ENCODE measurements around the gene CSK. TPM values are rescaled to one million over a fixed set of nuclear protein-coding genes. Genes with fewer than 3 reads are reported as not detected.
A peak's percentile ranks its signal among the peaks of the same experiment; 100 is the strongest.

The CSK gene
- total RNA-seq, 1 experiment from 2014 or later = 103 TPM

DNA sequence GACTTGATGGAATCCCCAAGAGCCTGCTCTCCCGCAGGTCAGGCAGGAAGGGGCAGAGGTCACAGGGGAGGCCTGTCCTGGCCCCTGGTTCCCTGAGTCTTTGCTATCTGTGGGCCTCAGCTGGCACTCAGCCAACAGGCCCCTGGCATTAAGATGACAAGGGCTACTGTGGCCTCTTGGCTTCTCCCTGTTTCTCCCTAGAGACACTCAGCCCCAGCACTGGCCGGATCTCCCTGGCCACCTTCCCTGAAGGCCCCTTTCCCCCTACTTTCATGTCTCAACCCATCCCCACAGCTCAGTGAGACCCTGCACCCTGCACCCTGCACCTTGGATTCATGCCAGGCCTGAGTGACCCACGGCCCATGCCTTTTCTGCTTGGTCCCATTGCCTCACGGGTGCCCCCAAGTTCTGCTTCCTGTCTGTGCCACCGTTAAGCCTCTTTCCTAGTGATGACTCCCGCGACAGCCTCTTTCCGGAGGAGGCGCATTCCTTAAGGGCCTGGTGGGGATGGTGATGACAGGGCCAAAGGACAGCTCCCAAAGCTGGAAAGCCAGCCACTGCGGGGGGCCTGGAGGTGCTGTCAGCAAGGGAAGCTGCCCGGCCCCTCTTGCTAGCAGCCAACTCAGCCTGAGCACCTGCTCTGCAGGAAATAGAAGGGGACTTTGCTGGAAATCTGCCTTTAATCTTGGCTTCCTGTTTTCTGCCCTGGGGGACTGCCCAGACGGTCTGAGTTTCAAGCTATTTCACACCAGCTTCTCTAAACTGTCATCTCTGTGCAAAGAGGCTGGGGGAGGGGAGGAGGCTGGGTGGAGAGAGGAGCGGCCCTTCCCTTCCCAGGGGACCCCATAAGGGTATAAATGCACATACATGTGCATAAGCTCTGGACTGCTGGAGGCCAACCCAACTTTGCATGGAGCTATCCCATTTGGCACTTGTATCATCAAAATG lies 4.8 kb upstream of the CSK start:
- no TSS peak for BruUV-seq (replicated peaks)
- POLR2A ChIA-PET (ENCODE audit: low non-redundant PET) = interaction anchor here (0.6 kb wide), 2 partner anchors 8 to 236 kb away, joined by 3 to 6 read pairs; partner anchors contain the start of gene ARID3B
- Histone ChIP-seq H3K36me3 (ENCODE audit: insufficient read depth, low read length, poor library complexity, severe bottlenecking) (no peaks in the 10 kb centered on the region), H3K27me3 (replicated peaks; ENCODE audit: insufficient read depth, low read depth, low read length, poor library complexity) (no peaks in the 10 kb centered on the region), H3K4me3 (ENCODE audit: low read depth, low read length, poor library complexity, severe bottlenecking) (no peak overlapping the region), H3K4me1 (ENCODE audit: insufficient read depth, low read length, poor library complexity, severe bottlenecking) (peaks cover 51% of the 10 kb centered on the region), H3K27ac (ENCODE audit: low read depth, low read length, poor library complexity, severe bottlenecking) (peak overlapping the region; percentile 81), H3K9me3 (ENCODE audit: low read depth, low read length, poor library complexity, severe bottlenecking) (no peaks in the 10 kb centered on the region)
- intact Hi-C loops (cut with micrococcal nuclease; ENCODE audit: unreplicated experiment) = loop anchor here (10.0 kb wide), 1 partner anchor 428 kb away; the partner anchor contains the start of gene C15orf39
- peak; percentile 87 for DNase-seq (ENCODE audit: low spot score)
- CTCF ChIA-PET = interaction anchor here (0.7 to 1.4 kb wide), 4 partner anchors 8 to 174 kb away, joined by 4 to 6 read pairs (median 5); no protein-coding TSS in a partner anchor
- TF ChIP-seq CTCF (conservative IDR thresholded peaks at IDR 0.05; ENCODE audit: low read depth, low read length) (no peak), EZH2 (IDR thresholded peaks at IDR 0.05; ENCODE audit: borderline replicate concordance, low read depth, low read length, poor library complexity, severe bottlenecking) (no peak)

- DNase-seq (ENCODE audit: low spot score) = no peak
- no peaks in the 10 kb centered on the region for H3K27me3 ChIP-seq (replicated peaks; ENCODE audit: insufficient read depth, low read depth, low read length, poor library complexity)
- peaks cover 51% of the 10 kb centered on the region for H3K4me1 ChIP-seq (ENCODE audit: insufficient read depth, low read length, poor library complexity, severe bottlenecking)
- ChIA-PET POLR2A (ENCODE audit: low non-redundant PET) (interaction anchor here (0.6 kb wide), 1 partner anchor 237 kb away, joined by 6 read pairs; the partner anchor contains the start of gene ARID3B), CTCF (interaction anchor here (0.7 to 1.4 kb wide), 5 partner anchors 8 to 173 kb away, joined by 3 to 6 read pairs (median 5); no protein-coding TSS in a partner anchor)
- intact Hi-C loops (cut with micrococcal nuclease; ENCODE audit: unreplicated experiment) = loop anchor here (10.0 kb wide), 1 partner anchor 427 kb away; the partner anchor contains the start of gene C15orf39
- H3K4me3 ChIP-seq (ENCODE audit: low read depth, low read length, poor library complexity, severe bottlenecking) = no peak overlapping the region
- H3K9me3 ChIP-seq (ENCODE audit: low read depth, low read length, poor library complexity, severe bottlenecking) = no peaks in the 10 kb centered on the region
- H3K27ac ChIP-seq (ENCODE audit: low read depth, low read length, poor library complexity, severe bottlenecking) = peak overlapping the region; percentile 81
- no TSS peak for BruUV-seq (replicated peaks)
- TF ChIP-seq EZH2 (IDR thresholded peaks at IDR 0.05; ENCODE audit: borderline replicate concordance, low read depth, low read length, poor library complexity, severe bottlenecking) (no peak), CTCF (conservative IDR thresholded peaks at IDR 0.05; ENCODE audit: low read depth, low read length) (no peak)
- no peaks in the 10 kb centered on the region for H3K36me3 ChIP-seq (ENCODE audit: insufficient read depth, low read length, poor library complexity, severe bottlenecking)
Measured at GRCh38 chr15:74777769-74778598, 3.9 kb upstream of the CSK start.

DNA sequence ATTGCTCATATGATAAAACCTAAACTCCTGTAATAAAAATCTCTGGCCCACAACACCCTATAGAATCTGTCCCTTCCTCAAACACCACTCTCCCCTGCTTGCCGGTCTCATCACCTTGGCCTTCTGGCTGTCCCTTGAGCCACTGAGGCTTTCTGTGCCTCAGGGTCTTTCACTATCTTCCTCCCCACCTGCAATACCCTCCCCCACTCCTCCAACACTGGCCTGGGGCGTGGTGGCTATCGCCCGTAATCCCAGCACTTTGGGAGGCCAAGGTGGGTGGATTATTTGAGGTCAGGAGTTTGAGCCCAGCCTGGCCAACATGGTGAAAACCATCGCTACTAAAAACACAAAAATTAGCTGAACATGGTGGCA lies 3.3 kb upstream of the CSK start:
- Histone ChIP-seq H3K36me3 (ENCODE audit: insufficient read depth, low read length, poor library complexity, severe bottlenecking) (no peaks in the 10 kb centered on the region), H3K4me1 (ENCODE audit: insufficient read depth, low read length, poor library complexity, severe bottlenecking) (peaks cover 50% of the 10 kb centered on the region), H3K27ac (ENCODE audit: low read depth, low read length, poor library complexity, severe bottlenecking) (peak overlapping the region; percentile 81), H3K27me3 (replicated peaks; ENCODE audit: insufficient read depth, low read depth, low read length, poor library complexity) (no peaks in the 10 kb centered on the region), H3K9me3 (ENCODE audit: low read depth, low read length, poor library complexity, severe bottlenecking) (no peaks in the 10 kb centered on the region), H3K4me3 (ENCODE audit: low read depth, low read length, poor library complexity, severe bottlenecking) (no peak overlapping the region)
- TF ChIP-seq EZH2 (IDR thresholded peaks at IDR 0.05; ENCODE audit: borderline replicate concordance, low read depth, low read length, poor library complexity, severe bottlenecking) (no peak), CTCF (conservative IDR thresholded peaks at IDR 0.05; ENCODE audit: low read depth, low read length) (no peak)
- no peak for DNase-seq (ENCODE audit: low spot score)
- POLR2A ChIA-PET (ENCODE audit: low non-redundant PET) = no interaction called here
- intact Hi-C loops (cut with micrococcal nuclease; ENCODE audit: unreplicated experiment) = loop anchor here (10.0 kb wide), 1 partner anchor 426 kb away; the partner anchor contains the start of gene C15orf39
- no TSS peak for BruUV-seq (replicated peaks)
- CTCF ChIA-PET = interaction anchor here (1.0 kb wide), 1 partner anchor 10 kb away, joined by 3 read pairs; no protein-coding TSS in a partner anchor
